ENCODE measurements around the gene HOXB13. TPM values are rescaled to one million over a fixed set of nuclear protein-coding genes. Genes with fewer than 3 reads are reported as not detected.

The HOXB13 gene
- total RNA-seq, 2 donors from 2014 or later = not detected

- Mint-ChIP-seq H3K27me3 (ENCODE audit: insufficient read depth) (peaks cover 100% of the 10 kb centered on the region), H3K36me3 (ENCODE audit: low read depth) (no peaks in the 10 kb centered on the region), H3K4me1 (peaks cover 4% of the 10 kb centered on the region), H3K9me3 (peaks cover 5% of the 10 kb centered on the region), H3K4me3 (no peak overlapping the region), H3K27ac (no peak overlapping the region)
- Histone ChIP-seq H3K4me1 (ENCODE audit: control insufficient read depth, insufficient read depth, low read length) (peaks cover 3% of the 10 kb centered on the region), H3K9ac (ENCODE audit: extremely low read depth, low read length, poor library complexity, severe bottlenecking) (no peak overlapping the region), H3K27ac (ENCODE audit: low read depth, low read length) (no peak overlapping the region), H3K9me3 (ENCODE audit: control insufficient read depth, low read length) (peaks cover 11% of the 10 kb centered on the region), H3K27me3 (ENCODE audit: control insufficient read depth, insufficient read depth, low read length, poor library complexity, severe bottlenecking) (peaks cover 100% of the 10 kb centered on the region), H3K4me3 (ENCODE audit: low read length) (no peak overlapping the region), H3K36me3 (ENCODE audit: control insufficient read depth, insufficient read depth, low read length) (no peaks in the 10 kb centered on the region)
- 7 to 11% methylated on average over 6 to 11 of the region's 11 CpGs for WGBS, 2 experiments (ENCODE audit: insufficient coverage in 1 of 2, insufficient read length in 1 of 2)
- peak; percentile 63 for DNase-seq
- no peak for TF ChIP-seq CTCF (conservative IDR thresholded peaks at IDR 0.05)
Observed at GRCh38 chr17:48738424-48738802, 9.9 kb upstream of the HOXB13 start.

DNA sequence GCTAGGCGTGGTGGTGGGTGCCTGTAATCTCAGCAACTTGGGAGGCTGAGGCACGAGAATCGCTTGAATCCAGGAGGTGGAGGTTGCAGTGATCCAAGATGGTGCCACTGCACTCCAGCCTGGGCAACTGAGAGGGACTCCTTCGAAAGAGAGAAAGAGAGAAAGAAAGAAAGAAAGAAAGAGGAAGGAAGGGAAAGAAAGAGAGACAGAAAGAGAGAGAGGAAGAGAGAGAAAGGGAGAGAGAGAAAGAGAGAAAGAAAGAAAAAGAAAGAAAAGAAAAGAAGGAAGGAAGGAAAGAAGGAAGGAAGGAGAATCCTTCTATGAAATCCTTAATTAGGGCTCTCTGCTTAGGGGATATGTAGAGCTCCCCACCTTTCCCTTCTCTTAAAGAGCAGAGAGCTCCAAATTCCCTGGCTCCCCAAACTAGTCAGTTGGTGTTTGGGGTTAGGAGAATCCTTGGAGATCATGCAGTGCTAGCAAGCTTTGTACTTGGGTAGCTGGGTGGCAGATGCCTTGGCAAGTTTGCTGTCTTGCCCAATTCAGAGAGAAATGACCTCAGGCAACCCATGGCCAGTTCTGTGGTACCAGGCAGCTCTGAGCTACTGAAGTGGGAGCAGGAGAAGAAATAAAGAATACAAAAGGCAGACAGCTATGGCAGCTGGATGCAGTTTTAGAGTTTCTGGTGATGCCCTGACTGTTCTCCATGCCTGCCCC lies 8.9 kb upstream of the HOXB13 start:
- no peak overlapping the region for H3K4me3 Mint-ChIP-seq
- 72 to 75% methylated on average over 4 of the region's 4 CpGs for WGBS, 2 experiments (ENCODE audit: insufficient coverage in 1 of 2, insufficient read length in 1 of 2)
- H3K9ac ChIP-seq (ENCODE audit: extremely low read depth, low read length, poor library complexity, severe bottlenecking) = no peak overlapping the region
- peaks cover 100% of the 10 kb centered on the region for H3K27me3 ChIP-seq (ENCODE audit: control insufficient read depth, insufficient read depth, low read length, poor library complexity, severe bottlenecking)
- peaks cover 100% of the 10 kb centered on the region for H3K27me3 Mint-ChIP-seq (ENCODE audit: insufficient read depth)
- H3K27ac ChIP-seq (ENCODE audit: low read depth, low read length) = no peak overlapping the region
- no peak overlapping the region for H3K4me3 ChIP-seq (ENCODE audit: low read length)
- TF ChIP-seq CTCF (conservative IDR thresholded peaks at IDR 0.05) = no peak
- H3K27ac Mint-ChIP-seq = no peak overlapping the region
- H3K4me1 ChIP-seq (ENCODE audit: control insufficient read depth, insufficient read depth, low read length) = peaks cover 3% of the 10 kb centered on the region
- no peaks in the 10 kb centered on the region for H3K36me3 ChIP-seq (ENCODE audit: control insufficient read depth, insufficient read depth, low read length)
- peaks cover 11% of the 10 kb centered on the region for H3K9me3 ChIP-seq (ENCODE audit: control insufficient read depth, low read length)
- DNase-seq = no peak
- H3K4me1 Mint-ChIP-seq = peaks cover 9% of the 10 kb centered on the region
- no peaks in the 10 kb centered on the region for H3K36me3 Mint-ChIP-seq (ENCODE audit: low read depth)
- H3K9me3 Mint-ChIP-seq = peaks cover 5% of the 10 kb centered on the region

DNA sequence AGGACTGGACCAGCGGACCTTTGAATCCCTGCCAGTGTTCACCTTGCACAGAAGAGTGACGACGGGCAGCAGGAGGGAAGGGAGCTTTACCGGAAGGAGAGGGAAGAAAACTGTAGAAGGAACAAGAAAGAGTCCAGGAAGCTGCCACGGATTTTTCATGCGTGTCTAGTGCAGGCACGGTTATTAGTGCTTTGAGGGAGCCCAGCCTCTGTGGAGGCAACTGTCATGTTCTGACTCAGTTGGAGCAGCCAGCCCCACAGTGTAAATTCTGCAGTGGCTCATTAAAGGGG lies 6.5 kb upstream of the HOXB13 start:
- H3K27ac Mint-ChIP-seq = no peak overlapping the region
- H3K36me3 ChIP-seq (ENCODE audit: control insufficient read depth, insufficient read depth, low read length) = no peaks in the 10 kb centered on the region

More for the DNA sequence above, 6.5 kb upstream of the HOXB13 start:
- Mint-ChIP-seq H3K4me1 (peaks cover 9% of the 10 kb centered on the region), H3K27me3 (ENCODE audit: insufficient read depth) (peaks cover 100% of the 10 kb centered on the region), H3K36me3 (ENCODE audit: low read depth) (no peaks in the 10 kb centered on the region), H3K9me3 (peaks cover 5% of the 10 kb centered on the region), H3K4me3 (no peak overlapping the region)
- H3K9me3 ChIP-seq (ENCODE audit: control insufficient read depth, low read length) = peaks cover 11% of the 10 kb centered on the region
- peak; percentile 42 for DNase-seq
- peaks cover 100% of the 10 kb centered on the region for H3K27me3 ChIP-seq (ENCODE audit: control insufficient read depth, insufficient read depth, low read length, poor library complexity, severe bottlenecking)
- H3K4me3 ChIP-seq (ENCODE audit: low read length) = no peak overlapping the region
- no peak overlapping the region for H3K27ac ChIP-seq (ENCODE audit: low read depth, low read length)
- H3K4me1 ChIP-seq (ENCODE audit: control insufficient read depth, insufficient read depth, low read length) = peaks cover 3% of the 10 kb centered on the region
- H3K9ac ChIP-seq (ENCODE audit: extremely low read depth, low read length, poor library complexity, severe bottlenecking) = no peak overlapping the region
- WGBS, 2 experiments (ENCODE audit: insufficient coverage in 1 of 2, insufficient read length in 1 of 2) = 17 to 21% methylated on average over 6 to 7 of the region's 7 CpGs
- no peak for TF ChIP-seq CTCF (conservative IDR thresholded peaks at IDR 0.05)

Data from endodermal cell (in vitro differentiated cells).